Fibroblast of skin of right biceps (primary cell): ENCODE data around the gene QSOX2.
"Not testable (repeated sequence)": the region's sequence is repeated elsewhere in the genome, so short reads cannot be mapped to it uniquely, and the experiment has no call there.

ENCODE experiments used
- DNase-seq: peaks from one replicate; pipeline ENCODE4 v3.0.0-alpha.2; 2013

The QSOX2 gene

GRCh38 chr9:136250676-136251075 is 5.1 kb upstream of the QSOX2 start:
- no peak for DNase-seq

DNA sequence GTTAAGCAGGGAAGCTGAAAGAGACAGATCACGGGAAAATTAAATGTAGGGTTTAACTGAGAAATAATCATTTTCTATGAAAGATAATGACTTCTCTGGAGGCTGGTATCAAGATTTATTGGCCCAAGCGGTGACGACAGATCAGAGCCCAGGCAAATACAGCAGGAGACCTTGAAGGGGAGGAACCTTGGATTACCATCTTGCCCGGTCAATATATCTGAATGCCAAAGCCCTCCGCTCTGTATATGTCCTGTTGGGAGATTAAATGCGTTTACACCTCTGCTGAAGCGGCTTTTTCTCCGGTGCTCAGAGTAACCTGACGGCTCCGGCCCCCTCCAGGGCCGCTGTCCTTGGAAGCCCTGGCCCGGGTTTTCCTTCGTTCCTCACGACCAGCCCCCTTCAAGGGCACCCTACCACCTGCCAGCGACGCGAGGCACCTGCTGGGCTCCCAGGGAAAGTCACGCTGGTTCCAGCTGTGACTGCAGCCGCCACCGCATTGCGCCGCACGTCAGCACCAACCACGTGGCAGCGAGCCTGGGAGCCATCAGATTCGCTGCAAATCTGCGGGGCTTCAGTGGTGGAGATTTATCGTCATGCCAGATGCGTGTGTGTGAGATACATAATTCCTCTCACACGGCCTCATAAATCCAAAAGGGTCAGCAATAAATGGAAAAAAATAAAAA is 4.4 kb upstream of the QSOX2 start:
- DNase-seq = no peak

GRCh38 chr9:136248951-136249876 is 3.6 kb upstream of the QSOX2 start:
- DNase-seq = no peak

DNA sequence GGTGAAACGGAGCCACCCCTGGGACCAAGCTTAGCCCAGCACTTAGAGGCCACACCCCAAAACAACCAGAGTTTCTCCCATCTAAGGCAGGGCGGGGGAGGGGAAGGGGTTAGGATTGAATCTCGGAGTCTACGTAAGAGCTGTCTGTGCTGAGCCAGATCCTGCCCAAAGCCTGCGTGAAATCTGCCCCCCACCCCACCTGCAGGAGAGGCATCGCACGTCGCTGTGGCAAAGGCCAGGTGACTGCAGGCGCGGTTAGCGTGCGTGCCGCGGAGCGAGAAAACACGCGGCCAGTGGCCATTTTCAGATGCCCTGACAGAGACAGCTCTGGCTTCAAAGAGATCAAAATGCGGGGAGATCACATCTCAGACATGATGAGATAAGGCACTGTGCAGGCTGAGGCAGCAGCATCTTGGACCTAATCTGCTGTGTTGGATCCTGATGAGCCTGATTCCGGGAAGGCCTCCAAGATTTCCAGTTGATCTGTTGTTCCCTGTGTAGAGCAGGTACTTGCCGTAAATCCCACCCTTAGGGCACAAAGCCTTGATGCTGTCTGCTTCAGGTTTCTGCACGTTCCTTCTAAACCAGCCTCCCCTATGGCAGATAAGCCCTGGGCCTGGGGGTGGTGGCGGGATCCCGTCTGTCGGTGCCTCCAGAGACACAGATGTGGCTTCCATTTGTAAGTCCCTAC is 2.5 kb upstream of the QSOX2 start:
- no peak for DNase-seq

GRCh38 chr9:136247551-136247916 is 1.9 kb upstream of the QSOX2 start:
- no peak for DNase-seq

GRCh38 chr9:136246849-136247550 is 1.4 kb upstream of the QSOX2 start:
- no peak for DNase-seq

DNA sequence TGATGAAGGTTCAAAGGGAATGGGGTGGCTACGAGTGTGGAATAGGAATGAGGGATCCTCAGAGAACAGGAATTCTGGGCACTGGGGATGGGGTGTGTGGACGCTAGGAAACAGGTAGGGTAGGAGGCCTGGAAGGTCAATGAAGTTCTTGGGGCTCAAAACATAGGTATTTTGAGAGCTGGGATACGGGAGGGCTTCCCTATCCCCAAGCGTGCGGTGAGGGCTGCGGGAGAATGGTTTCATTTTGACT is 718 bp downstream of the QSOX2 start:
- DNase-seq = no peak

DNA sequence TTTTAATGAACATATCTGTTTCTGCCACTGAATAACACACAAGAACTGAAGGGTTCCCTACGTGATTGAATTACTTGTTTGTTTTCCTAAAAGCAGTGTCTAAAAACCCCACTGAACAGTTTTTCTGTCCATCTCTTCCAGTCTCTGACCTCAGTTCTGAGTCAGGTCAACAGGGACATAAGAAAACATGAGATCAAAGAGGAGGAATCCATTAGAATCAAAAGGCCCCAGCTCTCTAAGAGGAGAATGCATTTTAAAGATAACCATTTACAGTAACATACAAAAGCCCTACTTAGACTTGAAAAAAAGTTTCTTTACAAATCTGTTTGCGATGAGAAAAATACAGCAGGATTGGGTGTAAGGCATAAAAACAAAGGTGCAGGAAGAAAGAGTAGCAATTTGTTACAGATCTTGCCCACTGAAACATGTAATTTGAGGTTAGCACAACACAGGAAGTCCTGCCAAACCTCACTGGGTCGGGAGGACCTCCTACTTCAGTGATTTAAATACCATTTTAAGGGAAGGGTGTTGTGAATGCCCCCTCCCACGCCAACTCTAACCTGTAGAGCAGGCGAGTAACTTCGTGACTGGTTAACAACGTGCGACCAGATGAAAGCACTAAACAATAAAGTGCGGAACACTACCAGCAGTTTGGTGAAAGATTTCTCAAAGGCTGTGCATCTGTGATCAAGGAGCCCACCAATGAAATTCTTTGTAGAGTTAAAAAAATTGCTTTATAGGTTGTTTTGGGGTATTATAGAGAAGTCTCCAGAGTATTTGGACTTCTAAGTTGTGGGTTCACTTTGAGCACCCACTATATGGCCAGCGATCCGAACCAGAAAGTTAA is 1.3 kb downstream of the QSOX2 start:
- no peak for DNase-seq

- no peak for DNase-seq
Observed at GRCh38 chr9:136243631-136244030, 2.0 kb downstream of the QSOX2 start.

DNA sequence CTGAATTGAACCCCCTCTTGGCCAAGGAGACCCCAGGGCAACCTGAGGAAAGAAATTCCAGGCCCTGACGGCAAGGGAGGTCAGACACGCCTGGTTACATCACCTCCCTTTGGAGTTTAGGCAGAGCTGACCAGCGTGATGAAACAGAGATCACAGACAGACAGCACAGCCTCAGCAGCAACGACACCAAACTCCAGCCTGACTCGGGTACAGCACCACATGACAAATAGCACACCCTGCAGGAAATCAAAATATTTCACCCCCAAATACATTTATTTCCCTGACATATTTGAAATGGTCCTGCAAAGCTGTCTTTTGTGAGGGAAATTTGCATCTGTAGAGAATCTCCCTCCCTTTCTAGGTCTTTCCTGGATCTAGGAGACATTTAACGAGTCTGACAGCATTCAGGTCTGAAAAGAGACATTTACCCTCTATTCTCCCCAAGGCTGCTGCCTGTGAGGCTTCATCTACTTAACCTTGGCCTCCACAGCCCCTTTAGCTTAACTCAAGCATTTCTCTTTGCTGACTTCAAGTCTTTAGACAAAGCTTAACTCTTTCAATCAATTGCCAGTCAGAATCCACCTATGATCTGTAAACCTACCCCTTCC is 2.6 kb downstream of the QSOX2 start:
- DNase-seq = no peak

GRCh38 chr9:136242248-136242647 is 3.4 kb downstream of the QSOX2 start:
- DNase-seq = no peak

- no peak for DNase-seq
Observed at GRCh38 chr9:136241542-136241941, 4.1 kb downstream of the QSOX2 start.

- no peak for DNase-seq
Observed at GRCh38 chr9:136240941-136241340, 4.7 kb downstream of the QSOX2 start.

DNA sequence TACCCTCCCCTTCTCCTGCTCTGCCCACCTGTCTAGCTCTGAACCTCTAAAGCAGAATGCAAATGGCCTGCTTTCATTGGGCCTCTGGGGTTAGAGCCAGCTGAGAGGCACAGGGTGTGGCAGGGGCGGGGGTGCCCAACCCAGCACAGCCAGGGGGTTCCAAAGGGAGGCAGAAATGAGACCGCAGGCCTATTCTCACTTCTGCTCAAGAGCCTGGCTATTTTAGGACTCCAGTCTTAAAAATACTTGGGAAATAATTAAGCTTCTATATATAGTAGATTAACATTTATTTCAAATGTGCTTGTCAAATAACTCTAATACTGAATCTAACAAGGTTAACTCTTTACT is 5.7 kb downstream of the QSOX2 start:
- DNase-seq = no peak

DNA sequence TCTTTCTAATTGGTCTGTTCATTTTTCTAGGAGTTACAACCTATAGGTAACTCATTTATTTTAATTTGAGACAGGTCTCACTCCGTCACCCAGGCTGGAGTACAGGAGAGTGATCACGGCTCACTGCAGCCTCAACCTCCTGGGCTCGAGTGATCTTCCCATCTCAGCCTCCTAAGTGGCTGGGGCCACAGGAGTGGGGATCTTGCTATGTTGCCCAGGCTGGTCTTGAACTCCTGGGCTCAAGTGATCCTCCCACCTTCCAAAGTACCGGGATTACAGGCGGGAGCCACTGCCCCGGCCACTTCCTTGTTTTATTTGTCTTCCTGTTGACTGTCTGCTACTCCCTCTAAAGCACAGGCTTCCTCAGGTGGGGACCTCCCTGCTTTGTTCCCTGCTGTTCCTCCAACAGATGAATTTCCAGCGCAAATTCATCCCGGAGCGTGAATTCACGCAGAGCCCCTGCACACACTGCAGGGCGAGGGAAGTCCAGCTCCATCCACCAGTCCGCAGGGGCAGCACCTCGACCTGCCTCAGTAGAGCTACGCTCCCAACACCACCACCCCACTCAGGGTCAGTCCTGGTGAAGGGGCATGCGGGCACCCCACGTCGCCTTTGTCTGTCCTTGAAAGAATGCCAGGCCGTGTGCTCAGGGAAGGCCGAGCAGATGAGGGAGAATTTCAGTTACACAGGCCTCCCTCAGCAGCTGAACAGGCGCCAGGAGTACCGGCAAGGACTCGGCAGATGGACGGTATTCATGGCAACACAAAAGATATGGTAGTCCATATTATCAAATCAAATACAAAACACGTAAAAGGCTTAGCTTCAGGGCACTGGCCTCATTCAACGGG is 6.3 kb downstream of the QSOX2 start:
- DNase-seq = no peak

GRCh38 chr9:136238342-136238732 is 7.3 kb downstream of the QSOX2 start:
- no peak for DNase-seq

DNA sequence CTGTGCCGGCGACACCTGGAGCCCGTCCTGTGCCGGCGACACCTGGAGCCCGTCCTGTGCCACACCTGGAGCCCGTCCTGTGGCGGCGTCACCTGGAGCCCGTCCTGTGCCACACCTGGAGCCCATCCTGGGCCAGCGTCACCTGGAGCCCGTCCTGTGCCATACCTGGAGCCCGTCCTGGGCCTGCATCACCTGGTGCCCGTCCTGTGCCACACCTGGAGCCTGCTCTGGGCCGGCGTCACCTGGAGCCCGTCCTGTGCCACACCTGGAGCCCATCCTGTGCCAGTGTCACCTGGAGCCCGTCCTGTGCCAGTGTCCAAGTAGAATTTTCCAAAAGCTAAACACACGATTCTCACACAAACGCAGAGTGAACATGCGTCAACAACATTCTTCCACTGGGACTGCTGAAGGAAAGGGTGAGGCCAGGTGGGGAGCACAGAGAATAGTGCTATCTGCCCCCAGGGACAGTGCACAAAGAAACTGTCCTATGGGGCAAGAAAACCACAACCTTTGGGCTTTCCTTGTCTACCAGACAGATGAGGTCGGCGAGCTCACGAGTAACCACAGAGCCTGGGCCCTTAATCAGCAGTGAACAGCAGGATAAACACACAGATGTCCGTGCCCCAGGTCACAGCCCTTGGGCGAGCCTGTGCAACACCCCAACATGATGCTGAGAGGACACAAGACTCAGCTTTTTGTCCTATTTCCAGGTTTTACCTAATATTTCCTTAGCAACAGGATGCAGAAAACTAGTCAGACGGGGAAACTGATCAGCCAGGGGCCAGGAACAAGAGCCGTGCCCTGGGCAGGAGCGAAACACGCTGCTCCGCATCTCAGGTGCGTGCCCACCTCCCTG is 7.9 kb downstream of the QSOX2 start:
- no peak for DNase-seq

DNA sequence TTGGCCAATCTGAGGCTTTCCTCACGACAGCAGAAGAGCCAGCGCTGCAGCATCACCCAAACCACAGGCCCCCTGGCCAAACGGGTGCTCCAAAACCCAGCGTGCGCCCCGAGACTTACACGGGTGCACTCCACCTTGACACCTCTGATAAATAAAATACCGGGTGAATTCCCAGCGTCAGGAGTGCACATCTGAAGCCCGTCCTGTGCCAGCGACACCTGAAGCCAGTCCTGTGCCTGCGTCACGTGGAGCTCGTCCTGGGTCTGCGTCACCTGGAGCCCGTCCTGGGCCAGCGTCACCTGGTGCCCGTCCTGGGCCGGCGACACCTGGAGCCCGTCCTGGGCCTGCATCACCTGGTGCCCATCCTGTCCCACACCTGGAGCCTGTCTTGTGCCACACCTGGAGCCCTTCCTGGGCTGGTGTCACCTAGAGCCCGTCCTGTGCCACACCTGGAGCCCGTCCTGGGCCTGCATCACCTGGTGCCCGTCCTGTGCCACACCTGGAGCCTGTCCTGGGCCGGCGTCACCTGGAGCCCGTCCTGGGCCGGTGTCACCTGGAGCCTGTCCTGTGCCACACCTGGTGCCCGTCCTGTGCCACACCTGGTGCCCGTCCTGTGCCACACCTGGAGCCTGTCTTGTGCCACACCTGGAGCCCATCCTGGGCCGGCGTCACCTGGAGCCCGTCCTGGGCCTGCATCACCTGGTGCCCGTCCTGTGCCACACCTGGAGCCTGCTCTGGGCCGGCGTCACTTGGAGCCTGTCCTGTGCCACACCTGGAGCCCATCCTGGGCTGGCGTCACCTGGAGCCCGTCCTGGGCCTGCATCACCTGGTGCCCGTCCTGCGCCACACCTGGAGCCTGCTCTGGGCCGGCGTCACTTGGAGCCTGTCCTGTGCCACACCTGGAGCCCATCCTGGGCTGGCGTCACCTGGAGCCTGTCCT is 8.9 kb downstream of the QSOX2 start:
- DNase-seq = not testable (repeated sequence)
